Neural crest cell (in vitro differentiated cells): ENCODE data around the gene MEGF11. TPM values are rescaled to one million over a fixed set of nuclear protein-coding genes. Genes with fewer than 3 reads are reported as not detected.
A peak's percentile ranks its signal among the peaks of the same experiment; 100 is the strongest.

Experiments used
- DNase-seq: peaks from one replicate; pipeline ENCODE4 v3.0.0; 2021; ENCODE audit warnings: low read depth, mixed read lengths, low spot score
- H3K27ac Mint-ChIP-seq: one replicate; pipeline ENCODE4 v1.8.0; 2021; ENCODE audit warnings: mild to moderate bottlenecking, mixed read lengths; ENCODE audit not compliant: unreplicated experiment
- H3K27me3 Mint-ChIP-seq: 2 replicates; pipeline ENCODE4 v1.8.0; 2021; ENCODE audit warnings: low read depth, mild to moderate bottlenecking, mixed read lengths
- H3K36me3 Mint-ChIP-seq: 2 replicates; pipeline ENCODE4 v1.8.0; 2021; ENCODE audit warnings: low read depth, mild to moderate bottlenecking, mixed read lengths
- H3K4me1 Mint-ChIP-seq: 2 replicates; pipeline ENCODE4 v1.8.0; 2021; ENCODE audit warnings: mixed read lengths
- H3K4me3 Mint-ChIP-seq: one replicate; pipeline ENCODE4 v1.8.0; 2021; ENCODE audit warnings: mild to moderate bottlenecking, mixed read lengths
- H3K9me3 Mint-ChIP-seq: 2 replicates; pipeline ENCODE4 v1.8.0; 2021; ENCODE audit warnings: mixed read lengths
- total RNA-seq: library from RNA; stranded (reverse); gene quantifications from 2 replicates; pipeline ENCODE4 v1.2.1, GENCODE V29; 2021
- TF ChIP-seq, protein P1 (sequence below): fragments of 200-600 bp; sonication (generic); conservative IDR thresholded peaks from 2 replicates; pipeline ENCODE4 v1.5.0; 2021; ENCODE audit warnings: antibody characterized with exemption, mild to moderate bottlenecking

MEGF11 gene
- total RNA-seq, 1 donor from 2014 or later: 0.49 TPM

DNA sequence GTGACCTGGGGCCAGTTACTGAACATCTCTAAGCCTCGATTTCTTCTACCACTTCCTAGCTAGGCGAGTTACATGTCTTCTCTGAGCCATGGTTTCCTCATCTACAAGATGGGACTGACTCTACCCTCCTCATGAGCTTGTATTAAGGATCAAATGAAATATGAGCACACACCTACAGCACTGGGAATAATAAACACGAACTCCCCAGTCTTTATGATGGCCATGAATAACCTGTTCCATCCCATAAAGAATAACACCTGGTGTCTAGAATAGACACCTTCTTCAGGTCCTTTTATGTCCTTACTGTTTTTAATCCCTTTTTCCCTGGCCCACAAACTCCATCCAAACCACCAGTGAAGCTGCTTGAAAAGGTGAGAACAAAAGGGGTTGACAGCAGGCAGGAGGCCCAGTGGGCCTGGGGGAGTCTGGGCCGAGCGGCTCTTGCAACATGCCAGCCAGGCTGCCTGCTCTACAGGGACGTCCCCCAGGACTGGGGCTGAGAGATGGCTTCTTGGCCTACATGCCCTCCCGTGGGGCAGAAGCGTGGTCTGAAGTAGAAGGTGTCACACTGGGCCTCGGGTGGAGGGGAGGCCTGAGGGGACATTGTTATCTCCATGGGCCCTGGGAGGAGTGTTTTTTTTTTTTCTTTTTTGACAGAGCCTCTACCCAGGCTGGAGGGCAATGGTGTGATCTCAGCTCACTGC lies 206.1 kb downstream of the MEGF11 start:
- no peaks in the 10 kb centered on the region for H3K36me3 Mint-ChIP-seq

DNA sequence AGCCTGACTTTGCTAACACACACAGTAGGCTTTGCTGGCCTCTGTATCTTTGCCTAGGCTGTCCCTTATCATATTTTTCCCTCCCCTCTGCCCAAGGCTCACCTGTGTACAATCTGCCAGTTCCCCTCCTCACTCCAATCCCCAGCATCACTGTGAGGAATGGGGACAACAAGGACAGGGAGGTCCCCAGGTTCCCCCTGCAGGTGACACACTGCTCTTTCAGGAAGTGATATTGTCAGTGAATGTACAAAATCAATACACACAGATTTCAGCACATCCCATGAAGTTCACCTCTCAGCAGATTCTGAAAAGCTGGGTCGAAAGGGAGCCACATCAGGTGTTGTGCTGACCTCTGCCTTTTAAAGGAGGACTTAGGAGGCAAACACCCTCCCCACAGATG lies 206.8 kb downstream of the MEGF11 start:
- H3K4me1 Mint-ChIP-seq: peaks cover 12% of the 10 kb centered on the region
- H3K27me3 Mint-ChIP-seq: no peaks in the 10 kb centered on the region
- no peaks in the 10 kb centered on the region for H3K9me3 Mint-ChIP-seq
- no peak overlapping the region for H3K27ac Mint-ChIP-seq
- H3K4me3 Mint-ChIP-seq: no peak overlapping the region
- TF ChIP-seq, protein P1, sequence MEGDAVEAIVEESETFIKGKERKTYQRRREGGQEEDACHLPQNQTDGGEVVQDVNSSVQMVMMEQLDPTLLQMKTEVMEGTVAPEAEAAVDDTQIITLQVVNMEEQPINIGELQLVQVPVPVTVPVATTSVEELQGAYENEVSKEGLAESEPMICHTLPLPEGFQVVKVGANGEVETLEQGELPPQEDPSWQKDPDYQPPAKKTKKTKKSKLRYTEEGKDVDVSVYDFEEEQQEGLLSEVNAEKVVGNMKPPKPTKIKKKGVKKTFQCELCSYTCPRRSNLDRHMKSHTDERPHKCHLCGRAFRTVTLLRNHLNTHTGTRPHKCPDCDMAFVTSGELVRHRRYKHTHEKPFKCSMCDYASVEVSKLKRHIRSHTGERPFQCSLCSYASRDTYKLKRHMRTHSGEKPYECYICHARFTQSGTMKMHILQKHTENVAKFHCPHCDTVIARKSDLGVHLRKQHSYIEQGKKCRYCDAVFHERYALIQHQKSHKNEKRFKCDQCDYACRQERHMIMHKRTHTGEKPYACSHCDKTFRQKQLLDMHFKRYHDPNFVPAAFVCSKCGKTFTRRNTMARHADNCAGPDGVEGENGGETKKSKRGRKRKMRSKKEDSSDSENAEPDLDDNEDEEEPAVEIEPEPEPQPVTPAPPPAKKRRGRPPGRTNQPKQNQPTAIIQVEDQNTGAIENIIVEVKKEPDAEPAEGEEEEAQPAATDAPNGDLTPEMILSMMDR: peak; percentile 26
- no peak for DNase-seq
- H3K36me3 Mint-ChIP-seq: no peaks in the 10 kb centered on the region

More for the DNA sequence above, 206.1 kb downstream of the MEGF11 start:
- no peak for DNase-seq
- Mint-ChIP-seq H3K27me3 (no peaks in the 10 kb centered on the region), H3K4me3 (no peak overlapping the region), H3K4me1 (peaks cover 12% of the 10 kb centered on the region), H3K9me3 (no peaks in the 10 kb centered on the region), H3K27ac (no peak overlapping the region)
- TF ChIP-seq, protein P1: no peak

DNA sequence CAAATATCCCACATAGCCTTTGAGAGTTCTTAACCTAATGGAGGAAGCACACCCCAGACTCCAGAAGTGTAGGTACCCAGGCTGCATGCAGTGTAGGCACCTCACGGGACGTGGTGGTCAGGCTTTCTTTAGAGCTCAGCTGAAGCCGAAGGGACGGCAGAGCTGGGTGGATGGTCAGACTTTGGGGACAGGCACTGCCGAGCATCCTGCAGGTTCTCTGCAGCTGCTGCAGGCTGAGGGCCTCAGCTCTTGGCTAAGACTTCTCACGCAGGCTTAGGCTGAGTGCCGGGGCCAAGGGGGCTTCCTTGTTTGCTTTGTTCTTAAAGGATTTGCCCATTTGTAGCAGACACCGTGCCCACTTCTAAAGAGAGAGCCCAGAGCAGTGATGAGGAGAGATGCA lies 207.2 kb downstream of the MEGF11 start:
- Mint-ChIP-seq H3K27me3 (no peaks in the 10 kb centered on the region), H3K4me3 (no peak overlapping the region), H3K27ac (no peak overlapping the region), H3K4me1 (peaks cover 12% of the 10 kb centered on the region), H3K36me3 (no peaks in the 10 kb centered on the region), H3K9me3 (no peaks in the 10 kb centered on the region)
- no peak for DNase-seq
- TF ChIP-seq, protein P1: no peak

DNA sequence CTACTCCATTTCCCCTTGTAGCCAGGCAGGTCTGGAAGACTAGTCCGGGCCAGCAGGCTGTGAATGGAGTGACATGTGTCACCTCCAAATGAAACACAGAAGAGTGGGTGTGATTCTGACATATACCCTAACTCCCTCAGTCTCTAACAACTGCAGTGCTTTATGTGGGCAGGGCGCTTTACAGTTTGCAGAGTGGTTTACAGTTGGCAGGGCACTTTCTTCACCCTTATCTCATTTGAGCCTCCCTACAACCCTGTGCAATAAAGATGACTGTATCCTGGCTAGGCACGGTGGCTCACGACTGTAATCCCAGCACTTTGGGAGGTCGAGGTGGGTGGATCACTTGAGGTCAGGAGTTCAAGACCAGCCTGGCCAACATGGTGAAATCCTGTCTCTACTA lies 208.0 kb downstream of the MEGF11 start:
- H3K36me3 Mint-ChIP-seq: no peaks in the 10 kb centered on the region
- DNase-seq: no peak
- TF ChIP-seq, protein P1: no peak
- H3K4me3 Mint-ChIP-seq: no peak overlapping the region
- no peaks in the 10 kb centered on the region for H3K9me3 Mint-ChIP-seq
- peaks cover 12% of the 10 kb centered on the region for H3K4me1 Mint-ChIP-seq
- H3K27me3 Mint-ChIP-seq: no peaks in the 10 kb centered on the region
- no peak overlapping the region for H3K27ac Mint-ChIP-seq

DNA sequence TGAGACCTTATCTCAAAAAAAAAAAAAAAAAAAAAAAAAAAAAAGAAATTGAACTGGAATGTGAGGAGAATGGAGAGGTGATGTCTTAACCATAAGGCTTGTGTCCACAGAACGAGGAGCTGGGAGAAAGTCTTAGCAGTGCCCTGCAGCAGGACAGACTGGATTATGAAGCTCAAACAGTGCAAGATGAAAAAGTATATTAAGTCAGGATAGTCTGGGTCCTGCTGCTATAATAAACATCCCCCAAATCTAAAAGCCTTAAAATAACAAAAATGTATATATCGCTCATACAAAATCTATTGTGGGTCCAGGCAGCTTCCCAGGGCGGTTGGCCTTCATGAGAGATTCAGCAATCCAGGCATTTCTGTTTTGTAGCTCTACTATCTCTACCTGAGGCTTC lies 208.7 kb downstream of the MEGF11 start:
- TF ChIP-seq, protein P1: no peak
- H3K27ac Mint-ChIP-seq: no peak overlapping the region
- DNase-seq: no peak
- no peak overlapping the region for H3K4me3 Mint-ChIP-seq
- H3K4me1 Mint-ChIP-seq: peaks cover 12% of the 10 kb centered on the region
- H3K36me3 Mint-ChIP-seq: no peaks in the 10 kb centered on the region
- no peaks in the 10 kb centered on the region for H3K9me3 Mint-ChIP-seq
- H3K27me3 Mint-ChIP-seq: peaks cover 4% of the 10 kb centered on the region
